ENCODE data around the gene CHPF. TPM values are rescaled to one million over a fixed set of nuclear protein-coding genes. Genes with fewer than 3 reads are reported as not detected.

Gene CHPF
- 0.26 and 0.89 TPM in 2 replicates for total RNA-seq

- DNase-seq (ENCODE audit: low read depth in 2 of 2): peak; percentile 75 to 91
Measured at GRCh38 chr2:219543596-219544358, at the start of gene CHPF, which contains the start of gene TMEM198. Gene CHPF (minus strand): TSS chr2:219543809. CDS start chr2:219543538, 271 bp downstream. Gene TMEM198 (plus strand): TSS chr2:219544028. CDS start chr2:219544728, 700 bp downstream.

- DNase-seq (ENCODE audit: low read depth in 2 of 2): no peak
Measured at GRCh38 chr2:219593154-219593553, 49.5 kb upstream of the CHPF start.

GRCh38 chr2:219592736-219593135 lies 49.1 kb upstream of the CHPF start:
- no peak for DNase-seq (ENCODE audit: low read depth in 2 of 2)

GRCh38 chr2:219591091-219591490 lies 47.5 kb upstream of the CHPF start:
- DNase-seq (ENCODE audit: low read depth in 2 of 2): no peak

GRCh38 chr2:219581346-219581745 lies 37.7 kb upstream of the CHPF start:
- no peak for DNase-seq (ENCODE audit: low read depth in 2 of 2)

- no peak for DNase-seq (ENCODE audit: low read depth in 2 of 2)
Measured at GRCh38 chr2:219578811-219579613, 35.4 kb upstream of the CHPF start.

- no peak for DNase-seq (ENCODE audit: low read depth in 2 of 2)
Measured at GRCh38 chr2:219576505-219577388, 33.1 kb upstream of the CHPF start.

- DNase-seq (ENCODE audit: low read depth in 2 of 2): no peak
Measured at GRCh38 chr2:219575566-219576504, 32.2 kb upstream of the CHPF start.

GRCh38 chr2:219574484-219575311 lies 31.1 kb upstream of the CHPF start:
- DNase-seq (ENCODE audit: low read depth in 2 of 2): no peak

- DNase-seq (ENCODE audit: low read depth in 2 of 2): no peak
Measured at GRCh38 chr2:219573166-219573565, 29.6 kb upstream of the CHPF start.

GRCh38 chr2:219572237-219573001 lies 28.8 kb upstream of the CHPF start, which contains the start of gene INHA:
Gene INHA (plus strand): TSS chr2:219572310. CDS start chr2:219572375, 65 bp downstream.
- no peak for DNase-seq (ENCODE audit: low read depth in 2 of 2)

GRCh38 chr2:219571311-219572236 lies 28.0 kb upstream of the CHPF start, which contains the start of gene OBSL1:
Gene OBSL1 (minus strand): TSS chr2:219571539. CDS start chr2:219571232, 307 bp downstream.
- DNase-seq (ENCODE audit: low read depth in 2 of 2): peak; percentile 33 to 60

GRCh38 chr2:219570924-219571310 lies 27.3 kb upstream of the CHPF start:
- peak in 1 of 2 donors; percentile 29 for DNase-seq (ENCODE audit: low read depth in 2 of 2)

- peak in 1 of 2 donors; percentile 36 for DNase-seq (ENCODE audit: low read depth in 2 of 2)
Measured at GRCh38 chr2:219570194-219570923, 26.8 kb upstream of the CHPF start.

GRCh38 chr2:219569635-219570034 lies 26.0 kb upstream of the CHPF start:
- no peak for DNase-seq (ENCODE audit: low read depth in 2 of 2)

- no peak for DNase-seq (ENCODE audit: low read depth in 2 of 2)
Measured at GRCh38 chr2:219569041-219569440, 25.4 kb upstream of the CHPF start.
